ENCODE measurements around the gene RRAGC. TPM values are rescaled to one million over a fixed set of nuclear protein-coding genes. Genes with fewer than 3 reads are reported as not detected.

RRAGC gene
- total and polyA plus RNA-seq, 2 experiments from 2014 or later = 9.3 to 12.8 TPM

DNA sequence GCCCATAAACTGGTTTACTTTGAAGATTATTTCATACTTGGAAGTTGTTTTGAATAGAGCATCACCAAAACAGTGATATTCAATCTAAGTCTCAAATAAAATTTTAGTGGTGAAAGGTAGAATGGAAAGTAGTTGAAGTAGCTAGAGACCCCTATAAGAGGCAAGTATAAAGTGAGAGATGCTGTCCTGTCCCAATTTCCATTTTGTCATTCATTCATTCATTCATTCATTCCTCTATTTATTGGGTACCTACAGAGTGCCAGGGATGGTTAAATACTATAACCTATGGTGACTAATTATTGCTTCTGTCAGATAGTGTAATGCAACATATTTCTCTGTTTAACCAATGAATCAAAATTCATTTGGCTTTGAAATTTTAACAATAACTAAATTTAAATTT lies 32.7 kb downstream of the RRAGC start:
- no peak for TF ChIP-seq STAT1 (IDR thresholded peaks at IDR 0.05; ENCODE audit: unreplicated experiment)
- no peak for TF ChIP-seq ZNF331 (CRISPR knock-in tag; IDR thresholded peaks at IDR 0.05; ENCODE audit: low read depth)
- no peak for TF ChIP-seq JUNB (IDR thresholded peaks at IDR 0.05; ENCODE audit: unreplicated experiment)
- no peak for TF ChIP-seq ZNF114 (CRISPR knock-in tag; IDR thresholded peaks at IDR 0.05)
- TF ChIP-seq EZH2phosphoT487 (IDR thresholded peaks at IDR 0.05; ENCODE audit: unreplicated experiment) = no peak
- TF ChIP-seq, protein P1, sequence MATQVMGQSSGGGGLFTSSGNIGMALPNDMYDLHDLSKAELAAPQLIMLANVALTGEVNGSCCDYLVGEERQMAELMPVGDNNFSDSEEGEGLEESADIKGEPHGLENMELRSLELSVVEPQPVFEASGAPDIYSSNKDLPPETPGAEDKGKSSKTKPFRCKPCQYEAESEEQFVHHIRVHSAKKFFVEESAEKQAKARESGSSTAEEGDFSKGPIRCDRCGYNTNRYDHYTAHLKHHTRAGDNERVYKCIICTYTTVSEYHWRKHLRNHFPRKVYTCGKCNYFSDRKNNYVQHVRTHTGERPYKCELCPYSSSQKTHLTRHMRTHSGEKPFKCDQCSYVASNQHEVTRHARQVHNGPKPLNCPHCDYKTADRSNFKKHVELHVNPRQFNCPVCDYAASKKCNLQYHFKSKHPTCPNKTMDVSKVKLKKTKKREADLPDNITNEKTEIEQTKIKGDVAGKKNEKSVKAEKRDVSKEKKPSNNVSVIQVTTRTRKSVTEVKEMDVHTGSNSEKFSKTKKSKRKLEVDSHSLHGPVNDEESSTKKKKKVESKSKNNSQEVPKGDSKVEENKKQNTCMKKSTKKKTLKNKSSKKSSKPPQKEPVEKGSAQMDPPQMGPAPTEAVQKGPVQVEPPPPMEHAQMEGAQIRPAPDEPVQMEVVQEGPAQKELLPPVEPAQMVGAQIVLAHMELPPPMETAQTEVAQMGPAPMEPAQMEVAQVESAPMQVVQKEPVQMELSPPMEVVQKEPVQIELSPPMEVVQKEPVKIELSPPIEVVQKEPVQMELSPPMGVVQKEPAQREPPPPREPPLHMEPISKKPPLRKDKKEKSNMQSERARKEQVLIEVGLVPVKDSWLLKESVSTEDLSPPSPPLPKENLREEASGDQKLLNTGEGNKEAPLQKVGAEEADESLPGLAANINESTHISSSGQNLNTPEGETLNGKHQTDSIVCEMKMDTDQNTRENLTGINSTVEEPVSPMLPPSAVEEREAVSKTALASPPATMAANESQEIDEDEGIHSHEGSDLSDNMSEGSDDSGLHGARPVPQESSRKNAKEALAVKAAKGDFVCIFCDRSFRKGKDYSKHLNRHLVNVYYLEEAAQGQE (IDR thresholded peaks at IDR 0.05; ENCODE audit: unreplicated experiment) = no peak
- TF ChIP-seq, protein P2, sequence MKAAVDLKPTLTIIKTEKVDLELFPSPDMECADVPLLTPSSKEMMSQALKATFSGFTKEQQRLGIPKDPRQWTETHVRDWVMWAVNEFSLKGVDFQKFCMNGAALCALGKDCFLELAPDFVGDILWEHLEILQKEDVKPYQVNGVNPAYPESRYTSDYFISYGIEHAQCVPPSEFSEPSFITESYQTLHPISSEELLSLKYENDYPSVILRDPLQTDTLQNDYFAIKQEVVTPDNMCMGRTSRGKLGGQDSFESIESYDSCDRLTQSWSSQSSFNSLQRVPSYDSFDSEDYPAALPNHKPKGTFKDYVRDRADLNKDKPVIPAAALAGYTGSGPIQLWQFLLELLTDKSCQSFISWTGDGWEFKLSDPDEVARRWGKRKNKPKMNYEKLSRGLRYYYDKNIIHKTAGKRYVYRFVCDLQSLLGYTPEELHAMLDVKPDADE (IDR thresholded peaks at IDR 0.05) = no peak
- no peak for TF ChIP-seq POLR2AphosphoS5 (IDR thresholded peaks at IDR 0.05; ENCODE audit: low read depth)
- TF ChIP-seq, protein P3, sequence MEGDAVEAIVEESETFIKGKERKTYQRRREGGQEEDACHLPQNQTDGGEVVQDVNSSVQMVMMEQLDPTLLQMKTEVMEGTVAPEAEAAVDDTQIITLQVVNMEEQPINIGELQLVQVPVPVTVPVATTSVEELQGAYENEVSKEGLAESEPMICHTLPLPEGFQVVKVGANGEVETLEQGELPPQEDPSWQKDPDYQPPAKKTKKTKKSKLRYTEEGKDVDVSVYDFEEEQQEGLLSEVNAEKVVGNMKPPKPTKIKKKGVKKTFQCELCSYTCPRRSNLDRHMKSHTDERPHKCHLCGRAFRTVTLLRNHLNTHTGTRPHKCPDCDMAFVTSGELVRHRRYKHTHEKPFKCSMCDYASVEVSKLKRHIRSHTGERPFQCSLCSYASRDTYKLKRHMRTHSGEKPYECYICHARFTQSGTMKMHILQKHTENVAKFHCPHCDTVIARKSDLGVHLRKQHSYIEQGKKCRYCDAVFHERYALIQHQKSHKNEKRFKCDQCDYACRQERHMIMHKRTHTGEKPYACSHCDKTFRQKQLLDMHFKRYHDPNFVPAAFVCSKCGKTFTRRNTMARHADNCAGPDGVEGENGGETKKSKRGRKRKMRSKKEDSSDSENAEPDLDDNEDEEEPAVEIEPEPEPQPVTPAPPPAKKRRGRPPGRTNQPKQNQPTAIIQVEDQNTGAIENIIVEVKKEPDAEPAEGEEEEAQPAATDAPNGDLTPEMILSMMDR (conservative IDR thresholded peaks at IDR 0.05; ENCODE audit: low read depth in 2 of 2) = no peak
- no peak for TF ChIP-seq NANOG (IDR thresholded peaks at IDR 0.05; ENCODE audit: borderline replicate concordance)
- no peak for TF ChIP-seq CREB1 (CRISPR knock-in tag; IDR thresholded peaks at IDR 0.05; ENCODE audit: low read depth)
- TF ChIP-seq, protein P4, sequence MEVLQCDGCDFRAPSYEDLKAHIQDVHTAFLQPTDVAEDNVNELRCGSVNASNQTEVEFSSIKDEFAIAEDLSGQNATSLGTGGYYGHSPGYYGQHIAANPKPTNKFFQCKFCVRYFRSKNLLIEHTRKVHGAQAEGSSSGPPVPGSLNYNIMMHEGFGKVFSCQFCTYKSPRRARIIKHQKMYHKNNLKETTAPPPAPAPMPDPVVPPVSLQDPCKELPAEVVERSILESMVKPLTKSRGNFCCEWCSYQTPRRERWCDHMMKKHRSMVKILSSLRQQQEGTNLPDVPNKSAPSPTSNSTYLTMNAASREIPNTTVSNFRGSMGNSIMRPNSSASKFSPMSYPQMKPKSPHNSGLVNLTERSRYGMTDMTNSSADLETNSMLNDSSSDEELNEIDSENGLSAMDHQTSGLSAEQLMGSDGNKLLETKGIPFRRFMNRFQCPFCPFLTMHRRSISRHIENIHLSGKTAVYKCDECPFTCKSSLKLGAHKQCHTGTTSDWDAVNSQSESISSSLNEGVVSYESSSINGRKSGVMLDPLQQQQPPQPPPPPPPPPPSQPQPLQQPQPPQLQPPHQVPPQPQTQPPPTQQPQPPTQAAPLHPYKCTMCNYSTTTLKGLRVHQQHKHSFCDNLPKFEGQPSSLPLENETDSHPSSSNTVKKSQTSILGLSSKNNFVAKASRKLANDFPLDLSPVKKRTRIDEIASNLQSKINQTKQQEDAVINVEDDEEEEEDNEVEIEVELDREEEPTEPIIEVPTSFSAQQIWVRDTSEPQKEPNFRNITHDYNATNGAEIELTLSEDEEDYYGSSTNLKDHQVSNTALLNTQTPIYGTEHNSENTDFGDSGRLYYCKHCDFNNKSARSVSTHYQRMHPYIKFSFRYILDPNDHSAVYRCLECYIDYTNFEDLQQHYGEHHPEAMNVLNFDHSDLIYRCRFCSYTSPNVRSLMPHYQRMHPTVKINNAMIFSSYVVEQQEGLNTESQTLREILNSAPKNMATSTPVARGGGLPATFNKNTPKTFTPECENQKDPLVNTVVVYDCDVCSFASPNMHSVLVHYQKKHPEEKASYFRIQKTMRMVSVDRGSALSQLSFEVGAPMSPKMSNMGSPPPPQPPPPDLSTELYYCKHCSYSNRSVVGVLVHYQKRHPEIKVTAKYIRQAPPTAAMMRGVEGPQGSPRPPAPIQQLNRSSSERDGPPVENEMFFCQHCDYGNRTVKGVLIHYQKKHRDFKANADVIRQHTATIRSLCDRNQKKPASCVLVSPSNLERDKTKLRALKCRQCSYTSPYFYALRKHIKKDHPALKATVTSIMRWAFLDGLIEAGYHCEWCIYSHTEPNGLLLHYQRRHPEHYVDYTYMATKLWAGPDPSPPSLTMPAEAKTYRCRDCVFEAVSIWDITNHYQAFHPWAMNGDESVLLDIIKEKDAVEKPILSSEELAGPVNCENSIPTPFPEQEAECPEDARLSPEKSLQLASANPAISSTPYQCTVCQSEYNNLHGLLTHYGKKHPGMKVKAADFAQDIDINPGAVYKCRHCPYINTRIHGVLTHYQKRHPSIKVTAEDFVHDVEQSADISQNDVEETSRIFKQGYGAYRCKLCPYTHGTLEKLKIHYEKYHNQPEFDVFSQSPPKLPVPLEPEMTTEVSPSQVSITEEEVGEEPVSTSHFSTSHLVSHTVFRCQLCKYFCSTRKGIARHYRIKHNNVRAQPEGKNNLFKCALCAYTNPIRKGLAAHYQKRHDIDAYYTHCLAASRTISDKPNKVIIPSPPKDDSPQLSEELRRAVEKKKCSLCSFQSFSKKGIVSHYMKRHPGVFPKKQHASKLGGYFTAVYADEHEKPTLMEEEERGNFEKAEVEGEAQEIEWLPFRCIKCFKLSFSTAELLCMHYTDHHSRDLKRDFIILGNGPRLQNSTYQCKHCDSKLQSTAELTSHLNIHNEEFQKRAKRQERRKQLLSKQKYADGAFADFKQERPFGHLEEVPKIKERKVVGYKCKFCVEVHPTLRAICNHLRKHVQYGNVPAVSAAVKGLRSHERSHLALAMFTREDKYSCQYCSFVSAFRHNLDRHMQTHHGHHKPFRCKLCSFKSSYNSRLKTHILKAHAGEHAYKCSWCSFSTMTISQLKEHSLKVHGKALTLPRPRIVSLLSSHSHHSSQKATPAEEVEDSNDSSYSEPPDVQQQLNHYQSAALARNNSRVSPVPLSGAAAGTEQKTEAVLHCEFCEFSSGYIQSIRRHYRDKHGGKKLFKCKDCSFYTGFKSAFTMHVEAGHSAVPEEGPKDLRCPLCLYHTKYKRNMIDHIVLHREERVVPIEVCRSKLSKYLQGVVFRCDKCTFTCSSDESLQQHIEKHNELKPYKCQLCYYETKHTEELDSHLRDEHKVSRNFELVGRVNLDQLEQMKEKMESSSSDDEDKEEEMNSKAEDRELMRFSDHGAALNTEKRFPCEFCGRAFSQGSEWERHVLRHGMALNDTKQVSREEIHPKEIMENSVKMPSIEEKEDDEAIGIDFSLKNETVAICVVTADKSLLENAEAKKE (CRISPR knock-in tag; IDR thresholded peaks at IDR 0.05) = no peak
- no peak for TF ChIP-seq EZH2 (IDR thresholded peaks at IDR 0.05; ENCODE audit: low read depth, unreplicated experiment)

More for the DNA sequence above, 32.7 kb downstream of the RRAGC start:
- ATAC-seq (no peak), DNase-seq (ENCODE audit: low spot score) (no peak)
- H3K9me3 Mint-ChIP-seq = no peaks in the 10 kb centered on the region
- H3K27me3 Mint-ChIP-seq (ENCODE audit: insufficient read depth, low read depth, poor library complexity) = peaks cover 2% of the 10 kb centered on the region
- Histone ChIP-seq H3K4me3 (no peak overlapping the region), H3K4me2 (no peak overlapping the region), H2AFZ (no peak overlapping the region), H3K27me3 (ENCODE audit: insufficient read depth) (no peaks in the 10 kb centered on the region), H3K27ac (ENCODE audit: low read depth) (no peak overlapping the region), H3K9me2 (ENCODE audit: insufficient read depth) (no peaks in the 10 kb centered on the region), H3K79me2 (replicated peaks; ENCODE audit: insufficient read depth) (no peaks in the 10 kb centered on the region), H4K20me1 (replicated peaks; ENCODE audit: insufficient read depth) (no peaks in the 10 kb centered on the region), H3K4me1 (ENCODE audit: insufficient read depth) (no peaks in the 10 kb centered on the region), H3F3A (replicated peaks; ENCODE audit: low read depth) (no peaks in the 10 kb centered on the region), H3K36me3 (ENCODE audit: insufficient read depth) (no peaks in the 10 kb centered on the region)
- H3K27ac Mint-ChIP-seq = no peak overlapping the region
- no peaks in the 10 kb centered on the region for H3K36me3 Mint-ChIP-seq (ENCODE audit: low read depth)
- H3K4me3 Mint-ChIP-seq = no peak overlapping the region
- H3K4me1 Mint-ChIP-seq = no peaks in the 10 kb centered on the region
